ENCODE results near the gene CPD. TPM values are rescaled to one million over a fixed set of nuclear protein-coding genes. Genes with fewer than 3 reads are reported as not detected.
"Not testable (repeated sequence)": the region's sequence is repeated elsewhere in the genome, so short reads cannot be mapped to it uniquely, and the experiment has no call there.

CPD gene
- total RNA-seq, 1 donor = 102 TPM

DNA sequence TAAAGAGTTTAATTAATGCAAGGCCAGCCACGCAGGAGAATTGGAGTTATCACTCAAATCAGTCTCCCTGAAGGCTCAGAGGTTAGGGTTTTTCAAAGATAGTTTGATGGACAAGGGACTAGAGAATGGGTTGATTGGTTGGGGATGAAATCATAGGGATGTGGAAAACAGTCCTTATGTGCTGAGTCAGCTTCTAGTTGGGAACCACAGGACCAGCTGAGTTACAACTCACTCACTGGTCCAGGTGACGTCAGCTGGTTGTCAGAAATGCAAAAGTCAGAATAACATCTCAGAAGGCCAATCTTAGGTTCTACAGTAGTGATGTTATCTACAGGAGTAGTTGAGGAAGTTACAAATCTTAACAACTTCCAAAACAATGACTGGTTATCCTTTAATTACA is 47.6 kb downstream of the CPD start:
- TF ChIP-seq, protein P1, sequence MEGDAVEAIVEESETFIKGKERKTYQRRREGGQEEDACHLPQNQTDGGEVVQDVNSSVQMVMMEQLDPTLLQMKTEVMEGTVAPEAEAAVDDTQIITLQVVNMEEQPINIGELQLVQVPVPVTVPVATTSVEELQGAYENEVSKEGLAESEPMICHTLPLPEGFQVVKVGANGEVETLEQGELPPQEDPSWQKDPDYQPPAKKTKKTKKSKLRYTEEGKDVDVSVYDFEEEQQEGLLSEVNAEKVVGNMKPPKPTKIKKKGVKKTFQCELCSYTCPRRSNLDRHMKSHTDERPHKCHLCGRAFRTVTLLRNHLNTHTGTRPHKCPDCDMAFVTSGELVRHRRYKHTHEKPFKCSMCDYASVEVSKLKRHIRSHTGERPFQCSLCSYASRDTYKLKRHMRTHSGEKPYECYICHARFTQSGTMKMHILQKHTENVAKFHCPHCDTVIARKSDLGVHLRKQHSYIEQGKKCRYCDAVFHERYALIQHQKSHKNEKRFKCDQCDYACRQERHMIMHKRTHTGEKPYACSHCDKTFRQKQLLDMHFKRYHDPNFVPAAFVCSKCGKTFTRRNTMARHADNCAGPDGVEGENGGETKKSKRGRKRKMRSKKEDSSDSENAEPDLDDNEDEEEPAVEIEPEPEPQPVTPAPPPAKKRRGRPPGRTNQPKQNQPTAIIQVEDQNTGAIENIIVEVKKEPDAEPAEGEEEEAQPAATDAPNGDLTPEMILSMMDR (IDR thresholded peaks at IDR 0.05; ENCODE audit: insufficient read depth, low read length) = no peak
- no peak overlapping the region for H3K4me3 ChIP-seq (ENCODE audit: low read depth, low read length)
- no peak for DNase-seq (ENCODE audit: low read depth)

DNA sequence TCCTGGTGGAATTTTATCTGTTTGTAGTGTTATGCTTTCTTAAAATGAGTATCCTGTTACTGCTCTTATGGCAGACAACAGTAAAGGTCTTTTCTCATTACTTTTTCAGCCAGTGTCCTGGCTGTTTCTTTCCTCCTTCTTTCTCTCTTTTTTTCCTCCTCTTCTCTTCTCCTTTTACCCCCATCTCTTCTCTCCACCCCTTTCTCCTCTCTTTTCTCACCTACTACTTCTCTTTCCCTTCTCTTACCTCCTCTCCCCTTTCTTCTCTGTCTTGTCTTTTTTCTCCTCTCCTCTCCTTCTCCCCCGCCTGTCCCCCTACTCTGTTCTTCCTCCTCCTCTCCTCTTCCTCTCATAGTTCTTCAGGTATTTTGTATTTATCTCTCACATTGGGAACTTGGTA is 48.9 kb downstream of the CPD start:
- no peak overlapping the region for H3K4me3 ChIP-seq (ENCODE audit: low read depth, low read length)
- DNase-seq (ENCODE audit: low read depth) = no peak
- TF ChIP-seq, protein P1 (IDR thresholded peaks at IDR 0.05; ENCODE audit: insufficient read depth, low read length) = no peak

DNA sequence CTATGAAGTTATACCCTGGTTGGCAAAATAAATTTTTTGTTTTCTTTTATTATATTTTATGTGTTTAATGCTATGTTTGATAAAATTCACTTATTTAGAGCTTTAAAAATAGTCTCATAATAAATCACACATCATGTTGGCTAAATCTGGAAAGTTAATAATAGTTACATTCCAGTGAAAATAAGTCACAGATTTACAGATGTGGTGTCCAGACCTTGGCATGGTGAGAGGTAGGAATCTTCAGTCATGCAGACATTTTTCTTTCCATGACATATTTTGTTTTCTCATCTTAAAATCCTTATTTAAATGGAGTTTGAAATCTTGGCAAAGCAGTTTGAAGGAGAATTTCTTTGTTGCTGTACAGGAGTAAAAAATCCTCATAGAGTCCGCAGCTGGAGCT is 50.4 kb downstream of the CPD start:
- peak; percentile 87 for DNase-seq (ENCODE audit: low read depth)
- H3K4me3 ChIP-seq (ENCODE audit: low read depth, low read length) = no peak overlapping the region
- TF ChIP-seq, protein P1 (IDR thresholded peaks at IDR 0.05; ENCODE audit: insufficient read depth, low read length) = no peak

DNA sequence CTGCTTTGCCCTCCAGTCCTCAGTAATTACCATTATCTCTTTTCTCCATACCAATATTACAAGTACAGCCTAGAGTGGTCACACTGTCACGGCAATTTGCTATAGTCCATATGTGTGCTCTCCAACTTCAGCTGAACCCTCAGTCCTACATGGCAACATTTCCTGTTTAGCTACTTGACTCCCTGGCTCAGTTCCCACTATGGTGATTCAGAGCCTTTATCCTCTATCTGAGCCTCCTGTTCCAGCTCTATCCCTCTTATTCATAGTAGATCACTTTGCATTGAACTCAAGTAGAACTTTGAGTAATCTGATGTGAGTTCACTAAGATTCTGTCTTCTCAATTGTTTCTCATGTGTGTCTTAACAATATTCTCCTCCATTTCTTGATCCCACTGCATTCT is 54.8 kb downstream of the CPD start:
- no peak overlapping the region for H3K4me3 ChIP-seq (ENCODE audit: low read depth, low read length)
- peak; percentile 86 for DNase-seq (ENCODE audit: low read depth)
- TF ChIP-seq, protein P1 (IDR thresholded peaks at IDR 0.05; ENCODE audit: insufficient read depth, low read length) = no peak

DNA sequence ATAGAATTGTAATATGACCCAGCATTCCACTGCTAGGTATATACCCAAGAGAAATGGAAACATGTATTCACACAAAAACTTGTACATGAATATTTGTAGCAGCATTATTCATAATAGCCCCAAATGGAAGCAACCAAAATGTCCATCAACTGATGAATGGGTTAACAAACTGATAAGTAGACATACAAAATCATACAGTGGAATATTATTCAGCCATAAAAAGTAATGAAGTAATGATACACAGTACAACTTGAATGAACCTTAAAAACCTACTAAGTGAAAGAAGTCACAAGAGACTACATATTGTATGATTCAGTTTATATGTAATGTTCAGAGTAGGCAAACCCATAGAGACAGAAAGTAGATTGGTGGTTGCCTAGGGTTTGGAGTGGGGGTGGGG is 58.0 kb downstream of the CPD start:
- TF ChIP-seq, protein P1 (IDR thresholded peaks at IDR 0.05; ENCODE audit: insufficient read depth, low read length) = no peak
- DNase-seq (ENCODE audit: low read depth) = no peak
- no peak overlapping the region for H3K4me3 ChIP-seq (ENCODE audit: low read depth, low read length)

DNA sequence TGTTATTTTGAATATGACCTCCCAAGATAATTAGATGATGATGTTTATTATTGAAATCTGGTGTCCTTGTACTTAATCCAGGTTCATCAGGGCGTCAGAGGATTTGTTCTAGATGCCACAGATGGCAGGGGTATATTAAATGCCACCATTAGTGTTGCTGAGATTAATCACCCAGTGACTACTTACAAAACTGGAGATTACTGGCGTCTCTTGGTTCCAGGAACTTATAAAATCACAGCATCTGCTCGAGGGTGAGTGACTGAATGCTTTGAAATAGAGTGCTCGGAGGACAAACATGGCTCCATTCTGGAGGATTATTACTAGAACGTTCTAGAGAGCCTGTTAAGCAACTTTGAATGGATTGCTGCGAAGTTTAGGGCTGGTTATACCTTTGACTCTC is 65.0 kb downstream of the CPD start:
- DNase-seq (ENCODE audit: low read depth) = no peak
- TF ChIP-seq, protein P1 (IDR thresholded peaks at IDR 0.05; ENCODE audit: insufficient read depth, low read length) = no peak
- no peak overlapping the region for H3K4me3 ChIP-seq (ENCODE audit: low read depth, low read length)

DNA sequence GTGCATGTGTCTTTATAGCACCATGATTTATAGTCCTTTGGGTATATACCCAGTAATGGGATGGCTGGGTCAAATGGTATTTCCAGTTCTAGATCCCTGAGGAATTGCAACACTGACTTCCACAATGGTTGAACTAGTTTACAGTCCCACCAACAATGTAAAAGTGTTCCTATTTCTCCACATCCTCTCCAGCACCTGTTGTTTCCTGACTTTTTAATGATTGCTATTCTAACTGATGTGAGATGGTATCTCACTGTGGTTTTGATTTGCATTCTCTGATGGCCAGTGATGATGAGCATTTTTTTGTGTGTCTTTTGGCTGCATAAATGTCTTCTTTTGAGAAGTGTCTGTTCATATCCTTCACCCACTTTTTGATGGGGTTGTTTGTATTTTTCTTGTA is 67.9 kb downstream of the CPD start:
- DNase-seq (ENCODE audit: low read depth); H3K4me3 ChIP-seq (ENCODE audit: low read depth, low read length): not testable (repeated sequence)
